MCF 10A (cell line): ENCODE results near the gene CAPZB. TPM values are rescaled to one million over a fixed set of nuclear protein-coding genes. Genes with fewer than 3 reads are reported as not detected.

ENCODE experiments used
- BruUV-seq: library from RNA; stranded (reverse); fragments of 400-500 nt; replicated peaks from 2 replicates; lab custom pipeline; 2021; lab: Mats Ljungman, UMichigan
- CTCF ChIA-PET: fragments of 300-600 bp; sonication (Branson Sonifier 250); formaldehyde crosslinking; extraction: SDS; loops from one replicate; lab custom pipeline; 2021; ENCODE audit warnings: antibody characterized with exemption, inconsistent platforms; lab: Yijun Ruan, JAX
- POLR2A ChIA-PET: fragments of 300-600, 350-650 bp; sonication (Branson Sonifier 250); formaldehyde crosslinking; extraction: SDS; loops from one replicate; lab custom pipeline; 2020; ENCODE audit warnings: antibody characterized with exemption, inconsistent platforms; lab: Yijun Ruan, JAX
- DNase-seq: peaks from one replicate; pipeline ENCODE4 v3.0.0-alpha.2; 2018; ENCODE audit not compliant: unreplicated experiment
- H3K27ac Mint-ChIP-seq: one replicate; pipeline ENCODE4 v1.8.0; 2022; ENCODE audit warnings: mild to moderate bottlenecking, low read depth, mixed read lengths; ENCODE audit not compliant: unreplicated experiment
- H3K27me3 Mint-ChIP-seq: one replicate; pipeline ENCODE4 v1.8.0; 2022; ENCODE audit warnings: mixed read lengths; ENCODE audit not compliant: insufficient read depth, unreplicated experiment
- H3K36me3 Mint-ChIP-seq: one replicate; pipeline ENCODE4 v1.8.0; 2022; ENCODE audit warnings: mild to moderate bottlenecking, moderate library complexity, mixed read lengths; ENCODE audit not compliant: insufficient read depth, unreplicated experiment
- H3K4me1 Mint-ChIP-seq: one replicate; pipeline ENCODE4 v1.8.0; 2022; ENCODE audit warnings: mixed read lengths; ENCODE audit not compliant: insufficient read depth, unreplicated experiment
- H3K4me3 Mint-ChIP-seq: one replicate; pipeline ENCODE4 v1.8.0; 2022; ENCODE audit warnings: mild to moderate bottlenecking, moderate library complexity, mixed read lengths; ENCODE audit not compliant: unreplicated experiment
- H3K9me3 Mint-ChIP-seq: one replicate; pipeline ENCODE4 v1.8.0; 2022; ENCODE audit warnings: mixed read lengths; ENCODE audit not compliant: unreplicated experiment
- intact Hi-C: fragments of 100-400 bp; cut with micrococcal nuclease; formaldehyde crosslinking; loops from 2 replicates; pipeline ENCODE4 v1.14.1; 2022
- total RNA-seq: library from RNA; stranded (reverse); gene quantifications from 2 replicates; pipeline ENCODE4 v1.2.3, GENCODE V29; 2022
- TF ChIP-seq, protein P1 (sequence below): fragments of 200-600 bp; IDR thresholded peaks from one replicate; pipeline ENCODE4 v1.8.0; 2022; ENCODE audit warnings: antibody characterized with exemption, mild to moderate bottlenecking; ENCODE audit not compliant: unreplicated experiment

CAPZB gene
- total RNA-seq, 1 experiment from 2014 or later, result 252 TPM

DNA sequence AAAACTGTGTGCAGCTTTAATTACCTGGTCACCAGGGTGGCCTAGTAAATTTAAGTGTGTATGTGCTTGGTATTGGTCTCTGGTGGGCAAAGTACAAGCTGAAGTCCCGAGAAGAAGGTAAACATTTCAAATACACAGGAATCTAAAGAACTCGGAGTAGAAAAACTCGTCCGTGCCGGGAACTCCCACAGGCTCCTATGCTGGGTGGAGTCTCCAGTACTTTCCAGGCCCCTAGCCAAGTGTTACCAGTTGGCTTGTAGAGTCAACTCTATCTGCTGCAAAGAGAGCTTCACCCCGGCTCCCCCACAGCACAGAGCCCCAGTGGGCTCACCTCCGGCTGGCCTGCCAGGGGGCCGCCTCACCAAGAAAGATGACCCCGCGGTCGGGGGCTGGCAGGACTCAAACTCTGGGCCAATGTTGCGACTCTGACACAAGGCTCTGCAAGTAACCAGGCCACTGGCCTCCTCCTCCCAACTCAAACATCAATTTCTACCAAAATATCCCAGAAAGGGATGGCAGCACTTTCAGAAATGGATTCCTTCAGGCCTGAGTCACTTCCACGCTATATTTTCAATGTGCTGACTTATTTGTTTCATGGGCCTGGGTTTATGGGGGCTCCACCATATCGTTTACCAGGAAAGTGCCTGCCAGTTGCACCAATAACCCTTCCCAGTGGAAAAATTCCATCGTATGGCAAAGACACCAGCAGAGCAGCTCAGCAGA is 99.3 kb downstream of the CAPZB start:
- no peak overlapping the region for H3K4me3 Mint-ChIP-seq

DNA sequence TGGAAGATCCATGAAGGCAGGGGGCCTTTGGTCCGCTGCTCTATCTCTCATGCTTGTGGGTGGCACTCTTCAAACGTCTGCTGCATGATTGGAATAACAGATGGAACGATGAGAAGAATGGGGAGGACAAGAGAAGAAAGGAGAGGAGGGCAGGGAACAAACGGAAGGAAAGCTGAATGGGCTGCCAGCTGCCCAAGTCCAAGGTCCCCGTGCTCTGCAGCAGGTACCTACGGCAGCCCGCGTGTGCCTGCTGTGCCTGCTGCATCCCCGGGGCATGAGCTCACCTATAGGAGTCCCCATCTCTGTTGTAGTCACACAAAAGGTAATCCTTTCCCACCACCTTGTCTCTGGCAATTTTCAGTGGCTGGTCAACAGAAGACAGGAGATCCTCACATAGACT is 100.1 kb downstream of the CAPZB start:
- Mint-ChIP-seq H3K27me3 (no peaks in the 10 kb centered on the region), H3K4me3 (no peak overlapping the region), H3K9me3 (no peaks in the 10 kb centered on the region), H3K27ac (no peak overlapping the region), H3K36me3 (peaks cover 30% of the 10 kb centered on the region), H3K4me1 (peaks cover 10% of the 10 kb centered on the region)
- POLR2A ChIA-PET, result interaction anchor here (1.6 kb wide), 1 partner anchor 24 kb away, joined by 4 read pairs; no protein-coding TSS in a partner anchor
- TF ChIP-seq, protein P1, sequence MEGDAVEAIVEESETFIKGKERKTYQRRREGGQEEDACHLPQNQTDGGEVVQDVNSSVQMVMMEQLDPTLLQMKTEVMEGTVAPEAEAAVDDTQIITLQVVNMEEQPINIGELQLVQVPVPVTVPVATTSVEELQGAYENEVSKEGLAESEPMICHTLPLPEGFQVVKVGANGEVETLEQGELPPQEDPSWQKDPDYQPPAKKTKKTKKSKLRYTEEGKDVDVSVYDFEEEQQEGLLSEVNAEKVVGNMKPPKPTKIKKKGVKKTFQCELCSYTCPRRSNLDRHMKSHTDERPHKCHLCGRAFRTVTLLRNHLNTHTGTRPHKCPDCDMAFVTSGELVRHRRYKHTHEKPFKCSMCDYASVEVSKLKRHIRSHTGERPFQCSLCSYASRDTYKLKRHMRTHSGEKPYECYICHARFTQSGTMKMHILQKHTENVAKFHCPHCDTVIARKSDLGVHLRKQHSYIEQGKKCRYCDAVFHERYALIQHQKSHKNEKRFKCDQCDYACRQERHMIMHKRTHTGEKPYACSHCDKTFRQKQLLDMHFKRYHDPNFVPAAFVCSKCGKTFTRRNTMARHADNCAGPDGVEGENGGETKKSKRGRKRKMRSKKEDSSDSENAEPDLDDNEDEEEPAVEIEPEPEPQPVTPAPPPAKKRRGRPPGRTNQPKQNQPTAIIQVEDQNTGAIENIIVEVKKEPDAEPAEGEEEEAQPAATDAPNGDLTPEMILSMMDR, result no peak
- intact Hi-C loops, result no loop called here
- DNase-seq, result no peak
- BruUV-seq, result no TSS peak
- CTCF ChIA-PET, result no interaction called here

More for the DNA sequence above, 99.3 kb downstream of the CAPZB start:
- Mint-ChIP-seq H3K27me3 (no peaks in the 10 kb centered on the region), H3K27ac (no peak overlapping the region), H3K9me3 (no peaks in the 10 kb centered on the region), H3K36me3 (peaks cover 23% of the 10 kb centered on the region), H3K4me1 (peaks cover 10% of the 10 kb centered on the region)
- CTCF ChIA-PET, result interaction anchor here (1.4 kb wide), 1 partner anchor 268 kb away, joined by 4 read pairs; no protein-coding TSS in a partner anchor
- DNase-seq, result no peak
- POLR2A ChIA-PET, result interaction anchor here (1.6 kb wide), 1 partner anchor 25 kb away, joined by 4 read pairs; no protein-coding TSS in a partner anchor
- no TSS peak for BruUV-seq
- intact Hi-C loops, result no loop called here
- TF ChIP-seq, protein P1, result no peak

DNA sequence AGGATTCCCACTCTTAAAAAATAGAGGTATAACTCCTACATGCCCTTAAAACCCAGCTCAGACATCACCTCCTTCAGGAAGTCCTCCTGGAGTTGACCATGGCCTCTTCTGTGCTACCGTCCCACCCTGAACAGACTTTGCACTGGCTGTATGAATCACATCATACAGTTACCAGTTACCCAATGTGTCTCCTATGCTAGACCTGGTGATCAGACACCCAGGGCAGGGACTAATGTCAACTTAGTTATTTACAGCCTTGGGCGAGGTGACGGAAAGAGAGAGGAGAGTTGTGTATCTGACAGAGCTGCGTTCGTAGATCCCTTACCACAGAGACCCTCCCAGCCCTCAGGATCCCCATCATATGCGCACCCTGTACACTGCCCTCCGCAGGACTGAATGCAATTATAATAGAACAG is 100.6 kb downstream of the CAPZB start:
- no peaks in the 10 kb centered on the region for H3K27me3 Mint-ChIP-seq
- TF ChIP-seq, protein P1, result no peak
- intact Hi-C loops, result no loop called here
- H3K36me3 Mint-ChIP-seq, result peaks cover 34% of the 10 kb centered on the region
- H3K4me3 Mint-ChIP-seq, result no peak overlapping the region
- ChIA-PET POLR2A (interaction anchor here (1.6 kb wide), 1 partner anchor 24 kb away, joined by 4 read pairs; no protein-coding TSS in a partner anchor), CTCF (interaction anchor here (0.6 kb wide), 1 partner anchor 269 kb away, joined by 5 read pairs; no protein-coding TSS in a partner anchor)
- H3K9me3 Mint-ChIP-seq, result no peaks in the 10 kb centered on the region
- no peak for DNase-seq
- peaks cover 9% of the 10 kb centered on the region for H3K4me1 Mint-ChIP-seq
- no peak overlapping the region for H3K27ac Mint-ChIP-seq
- no TSS peak for BruUV-seq

DNA sequence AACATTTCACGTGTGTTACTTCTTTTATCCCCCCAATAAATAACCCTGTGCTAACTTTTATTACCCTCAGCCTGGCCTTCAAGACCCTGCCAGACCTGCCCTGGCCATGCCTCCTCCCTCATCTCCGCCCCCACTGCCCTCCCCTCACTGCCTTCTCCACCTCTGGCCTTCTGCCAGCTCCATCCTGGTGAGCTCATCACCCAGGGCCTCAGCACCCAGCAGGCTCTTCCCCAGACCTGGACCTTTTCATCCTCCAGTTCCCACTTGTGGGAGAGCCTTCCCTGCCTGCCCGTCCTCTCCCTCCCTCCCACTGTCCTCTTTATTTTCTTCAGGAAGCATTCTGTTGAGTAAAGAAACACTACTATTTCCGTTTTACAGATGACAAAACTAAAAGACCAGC is 101.2 kb downstream of the CAPZB start:
- ChIA-PET CTCF (interaction anchor here (1.1 kb wide), 1 partner anchor 38 kb away, joined by 3 read pairs; no protein-coding TSS in a partner anchor), POLR2A (interaction anchor here (1.6 kb wide), 1 partner anchor 23 kb away, joined by 4 read pairs; no protein-coding TSS in a partner anchor)
- Mint-ChIP-seq H3K27me3 (no peaks in the 10 kb centered on the region), H3K9me3 (no peaks in the 10 kb centered on the region), H3K27ac (no peak overlapping the region), H3K4me3 (no peak overlapping the region), H3K4me1 (peaks cover 4% of the 10 kb centered on the region), H3K36me3 (peaks cover 40% of the 10 kb centered on the region)
- intact Hi-C loops, result no loop called here
- BruUV-seq, result no TSS peak
- TF ChIP-seq, protein P1, result no peak
- DNase-seq, result peak; percentile 13
